Activated CD4-positive, CD25-positive, alpha-beta regulatory T cell (primary cell): ENCODE data around the gene C20orf144.

ENCODE experiments used
- DNase-seq, 4 experiments: peaks; one replicate each; lab custom pipeline; 2025; lab: John Stamatoyannopoulos, UW

The C20orf144 gene

DNA sequence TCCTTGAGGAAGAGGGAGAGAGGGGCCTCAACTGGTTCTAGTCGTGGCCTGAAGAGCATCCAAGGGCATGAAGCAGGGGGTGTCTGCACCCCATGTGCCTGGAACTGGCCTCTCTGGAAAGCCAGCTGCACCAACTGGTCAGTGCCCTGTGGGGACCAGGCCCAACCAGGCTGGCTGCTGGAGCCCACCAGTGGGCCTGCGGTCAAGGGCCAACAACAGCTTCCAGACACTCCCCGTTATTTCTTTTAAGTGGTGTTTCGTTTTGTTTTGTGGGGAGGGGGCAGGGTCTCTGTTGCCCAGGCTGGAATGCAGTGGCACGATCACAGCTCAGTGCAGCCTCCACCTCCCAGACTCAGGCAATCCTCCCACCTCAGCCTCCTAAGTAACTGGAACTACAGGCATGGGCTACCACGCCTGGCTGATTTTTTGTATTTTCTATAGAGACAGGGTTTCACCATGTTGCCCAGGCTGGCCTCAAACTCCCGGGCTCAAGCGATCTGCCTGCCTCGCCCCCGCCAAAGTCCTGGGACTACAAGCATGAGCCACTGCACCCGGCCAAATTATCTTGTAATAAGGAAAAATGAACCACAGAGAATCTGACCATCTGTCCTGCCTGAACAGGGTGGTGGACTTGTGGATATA, 11.9 kb upstream of the C20orf144 start:
- no peak for DNase-seq

DNA sequence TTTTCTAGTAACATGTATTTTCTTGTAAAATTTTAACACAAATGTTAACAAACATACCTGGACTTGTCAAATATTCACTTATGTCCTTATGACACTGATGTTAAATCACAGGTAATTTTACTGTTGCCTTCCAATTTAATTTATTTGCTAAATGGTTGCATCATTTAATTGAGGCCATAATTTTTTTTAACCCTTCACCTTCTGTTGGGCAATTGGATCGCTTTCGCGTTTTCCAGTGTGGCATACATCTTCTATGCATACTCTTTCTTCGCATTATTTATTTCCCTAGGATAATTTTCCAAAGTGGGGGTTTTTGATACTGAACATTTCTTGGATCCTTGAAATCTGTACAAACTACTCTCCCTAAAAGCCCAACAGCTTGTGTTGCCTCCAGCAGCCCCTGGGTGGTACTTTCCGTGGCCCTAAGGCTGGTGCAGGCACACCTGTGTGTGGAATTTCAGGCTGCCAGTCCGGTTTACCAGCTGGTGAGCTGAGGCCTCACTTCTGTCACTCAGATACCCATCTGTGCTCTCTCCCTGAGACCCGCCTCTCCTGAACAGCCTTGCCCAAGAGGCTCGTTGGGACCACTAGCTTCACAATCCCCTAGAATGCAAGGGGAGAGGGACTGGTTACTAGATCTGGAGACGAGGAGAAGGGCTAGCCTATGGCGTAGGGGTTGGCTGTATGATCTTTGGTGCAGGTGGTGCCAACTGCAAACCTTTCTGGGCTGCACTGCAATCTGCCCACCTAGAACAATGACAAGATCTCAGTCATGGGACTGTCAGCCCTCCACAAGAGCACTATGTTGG, 11.2 kb upstream of the C20orf144 start:
- DNase-seq = no peak

DNA sequence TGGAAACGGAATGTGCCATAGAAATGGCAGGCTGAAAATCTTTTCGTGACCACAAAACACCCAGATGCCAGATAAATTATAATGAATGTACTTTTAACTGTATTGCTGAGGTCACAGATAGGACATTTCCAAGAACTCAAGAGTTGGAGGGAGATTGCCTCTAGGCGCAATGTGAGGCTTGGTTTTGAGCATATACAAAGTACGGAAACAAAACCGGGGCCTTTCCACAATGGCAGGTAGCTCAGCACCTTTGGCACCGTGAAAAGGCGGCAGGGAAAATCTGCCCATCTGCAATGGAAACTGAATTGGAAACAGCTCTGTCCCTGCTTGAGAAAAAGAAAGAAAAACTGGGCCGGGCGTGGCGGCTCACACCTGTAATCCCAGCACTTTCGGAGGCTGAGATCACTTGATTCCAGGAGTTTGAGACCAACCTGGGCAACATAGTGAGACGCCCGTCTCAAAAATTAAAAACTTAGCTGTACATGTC, 10.5 kb upstream of the C20orf144 start:
- no peak for DNase-seq

DNA sequence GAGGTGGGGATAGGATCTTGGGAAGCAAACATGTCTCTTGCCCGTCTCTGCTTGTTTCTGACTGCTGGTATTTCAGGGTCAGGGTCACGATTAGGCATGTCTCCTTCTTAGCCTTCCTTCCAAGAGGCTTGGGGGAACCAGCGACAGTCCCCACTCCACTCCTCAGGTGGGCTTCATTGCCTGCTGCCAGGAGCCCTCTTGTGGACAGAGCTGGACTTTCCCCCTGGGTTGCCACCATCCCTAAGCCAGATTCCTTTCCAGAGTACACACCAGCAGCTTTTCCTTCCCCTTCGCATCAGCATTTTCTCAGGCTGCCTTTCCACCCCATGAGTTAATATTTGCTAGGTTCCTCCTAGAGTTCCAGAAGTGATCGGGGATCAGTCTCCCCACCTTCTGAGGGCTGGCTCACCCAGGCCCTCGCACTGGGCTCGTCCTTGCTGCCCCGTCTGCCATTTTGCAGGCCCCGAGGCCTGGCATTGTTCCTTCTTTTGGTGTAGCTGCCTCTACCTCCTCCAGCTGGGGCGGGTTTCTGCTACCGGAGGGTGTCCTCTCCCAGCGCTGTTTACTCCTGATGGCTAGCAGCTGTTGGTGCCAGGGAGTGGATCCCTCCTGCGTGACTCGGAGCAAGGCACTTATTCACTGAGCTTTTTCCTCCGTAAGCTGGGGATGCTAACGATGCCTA, 8.8 kb upstream of the C20orf144 start:
- DNase-seq = no peak

DNA sequence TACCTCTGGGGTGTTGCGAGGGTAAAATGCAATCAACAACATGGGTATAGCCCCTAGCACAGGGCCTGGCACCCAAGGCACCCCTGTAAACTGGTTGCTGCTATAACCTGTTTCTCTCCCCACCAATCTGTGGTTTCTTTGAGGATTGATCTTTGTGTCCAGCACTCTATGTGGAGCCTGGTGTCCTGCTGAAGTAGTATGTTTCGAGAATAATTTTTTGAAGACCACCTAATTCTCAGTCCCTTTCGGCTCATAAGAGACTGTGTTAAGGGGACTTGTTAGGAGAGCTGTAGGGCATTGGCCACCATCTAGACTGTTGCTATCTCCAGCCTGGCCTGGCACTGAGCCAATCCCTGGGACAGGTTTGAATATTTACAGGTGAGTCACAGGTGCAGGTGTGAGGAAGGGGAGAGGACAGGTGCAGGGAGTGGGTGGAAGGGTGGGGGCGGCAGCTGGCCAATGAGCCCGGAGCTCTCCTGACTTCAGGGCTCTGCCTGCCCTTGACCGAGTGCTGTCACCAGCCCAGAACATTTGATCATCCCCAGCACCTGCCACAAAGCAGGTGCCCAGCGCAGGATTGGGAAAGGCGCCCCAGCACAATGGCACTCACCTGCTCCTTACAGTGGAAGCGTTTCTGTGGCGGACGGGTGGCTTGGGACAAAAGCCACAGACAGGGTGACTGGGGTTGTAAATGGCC, 8.1 kb upstream of the C20orf144 start:
- DNase-seq = no peak

DNA sequence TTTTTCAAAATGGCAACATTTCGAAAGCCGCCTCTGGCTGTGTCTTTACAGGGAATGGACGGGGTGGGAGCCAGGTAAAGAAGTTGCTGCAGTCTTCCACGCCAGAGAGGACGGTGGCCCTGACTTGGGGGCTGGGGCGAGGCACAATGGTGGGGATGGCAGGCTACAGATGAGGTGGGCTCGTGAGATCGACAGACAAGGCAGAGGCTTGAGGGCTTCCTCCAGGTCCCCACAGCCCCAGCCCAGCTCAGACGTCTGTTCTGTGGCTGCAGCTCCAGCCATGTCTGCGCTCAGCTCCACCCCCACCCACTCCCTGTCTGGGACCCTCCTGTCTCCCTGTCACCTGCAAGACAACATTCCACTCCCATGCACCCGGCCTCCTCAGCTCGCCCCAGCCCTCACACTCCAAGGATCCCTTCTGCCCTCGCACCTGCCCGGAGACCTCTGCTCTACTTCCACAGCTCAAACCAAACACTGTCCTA, 7.4 kb upstream of the C20orf144 start:
- no peak for DNase-seq

DNA sequence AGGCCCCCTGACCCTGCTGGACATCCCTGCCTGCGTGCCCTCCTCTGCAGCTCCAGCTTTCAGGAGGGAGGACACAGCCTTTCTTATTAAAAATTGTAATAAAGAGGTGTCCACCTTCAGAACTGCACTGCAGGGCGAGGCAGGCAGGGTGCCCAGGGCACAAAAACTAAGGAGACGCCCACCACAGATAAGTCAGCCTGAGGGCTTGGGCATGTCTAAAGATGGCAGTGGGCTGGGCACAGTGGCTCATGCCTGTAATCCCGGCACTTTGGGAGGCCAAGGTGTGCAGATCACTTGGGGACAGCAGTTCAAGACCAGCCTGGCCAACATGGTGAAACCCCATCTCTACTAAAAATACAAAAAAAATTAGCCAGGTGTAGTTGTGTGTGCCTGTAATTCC, 7.0 kb upstream of the C20orf144 start:
- DNase-seq = no peak

DNA sequence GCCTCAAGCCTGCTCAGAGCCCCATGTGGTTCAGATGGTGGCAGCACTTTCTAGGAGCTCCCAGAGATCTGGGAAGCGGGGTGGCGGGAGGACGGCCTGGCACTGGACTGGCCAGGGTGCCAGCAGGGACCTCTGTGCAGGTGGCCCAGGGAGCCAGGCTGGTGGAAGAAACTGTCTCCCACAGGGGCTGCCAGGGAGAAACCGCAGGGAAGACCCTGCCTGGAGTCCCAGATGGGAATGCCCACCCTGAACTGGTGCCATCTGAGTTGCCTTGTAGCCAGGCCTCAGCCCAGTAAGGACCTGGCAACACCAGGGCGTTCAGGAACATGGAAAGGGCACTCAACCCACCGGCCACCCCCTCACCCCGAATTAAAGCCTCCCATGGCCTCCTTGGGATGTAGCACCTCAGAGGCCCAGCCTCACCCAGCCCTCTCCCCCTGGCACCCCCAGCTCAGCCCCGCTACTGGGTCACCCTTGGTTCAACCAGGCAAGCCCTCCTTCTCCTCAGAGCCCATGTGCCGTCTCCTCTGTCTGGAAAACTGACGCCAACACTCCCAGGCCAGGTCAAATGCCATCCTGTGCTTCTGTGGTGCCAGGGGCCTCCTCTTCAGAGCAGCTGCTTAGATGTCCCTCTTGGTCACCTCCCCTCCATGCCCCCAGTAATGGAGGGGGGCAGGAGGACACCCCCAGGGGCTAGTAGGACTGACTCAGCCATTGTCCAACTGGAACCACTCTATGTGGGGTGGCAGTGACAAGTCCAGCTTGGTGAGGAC, 5.9 kb upstream of the C20orf144 start:
- DNase-seq = no peak

DNA sequence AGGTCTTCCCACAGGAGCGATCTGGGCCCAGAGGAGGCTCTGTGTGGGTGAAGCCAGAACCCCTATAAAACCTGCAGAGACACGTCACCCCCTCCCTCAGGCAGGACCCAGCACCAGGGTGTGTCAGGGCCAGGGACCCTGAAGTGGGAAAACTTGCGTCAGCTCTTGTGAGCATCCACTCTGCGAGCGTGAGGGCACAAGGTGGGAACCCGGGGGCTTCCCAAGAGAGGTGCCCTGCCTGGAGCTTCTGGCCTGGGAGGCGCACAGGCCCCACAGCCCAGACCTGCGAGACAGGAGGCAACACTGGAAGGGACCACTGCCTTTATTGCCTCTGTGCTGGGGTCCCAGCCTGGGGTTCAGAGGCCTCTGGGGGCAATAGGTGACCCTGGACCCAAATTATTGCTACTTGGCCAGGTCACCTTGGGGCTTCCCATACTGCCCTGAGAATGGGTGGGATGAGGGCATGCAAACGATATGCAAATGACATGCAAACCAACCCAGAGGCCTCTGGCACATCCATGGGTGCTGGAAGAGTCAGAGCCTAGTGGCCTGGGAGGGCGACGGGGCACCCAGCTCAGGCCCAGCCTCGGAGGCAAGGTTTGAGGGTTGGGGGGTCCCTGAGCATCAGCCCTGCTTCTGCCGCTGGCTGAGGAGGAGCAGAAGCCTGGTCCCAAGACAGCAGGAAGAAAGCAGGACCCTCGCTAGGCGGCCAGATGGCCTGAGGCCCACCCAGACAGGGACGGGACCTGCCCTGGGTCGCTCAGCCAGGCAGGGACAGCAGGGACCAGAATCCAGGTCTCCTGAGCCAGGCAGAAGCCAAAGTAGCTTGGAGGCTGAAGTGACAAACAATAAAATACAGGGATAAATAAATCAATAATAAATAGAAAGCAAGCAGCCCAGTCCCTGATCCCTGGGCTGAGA, 5.1 kb upstream of the C20orf144 start:
- DNase-seq = no peak

DNA sequence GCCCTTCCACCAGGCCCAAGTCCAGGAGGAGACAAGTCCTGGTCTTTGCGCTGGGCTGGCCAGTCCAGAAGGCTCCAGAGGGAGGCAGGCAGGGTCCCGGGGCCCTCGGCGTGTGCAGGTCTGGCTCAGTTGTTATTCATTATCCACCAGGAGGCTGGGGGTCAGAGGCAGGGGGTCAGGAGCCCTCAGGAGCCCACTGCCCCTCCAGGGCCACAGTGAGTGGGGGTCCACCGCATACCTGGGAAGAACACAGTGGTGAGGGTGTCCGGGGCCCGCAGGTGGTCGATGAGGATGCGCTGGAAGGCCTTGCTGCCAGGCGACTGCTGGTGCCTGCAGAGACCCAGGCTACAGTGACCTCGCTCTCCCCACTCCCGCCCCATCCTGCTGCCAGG, 4.4 kb upstream of the C20orf144 start:
- DNase-seq = no peak

DNA sequence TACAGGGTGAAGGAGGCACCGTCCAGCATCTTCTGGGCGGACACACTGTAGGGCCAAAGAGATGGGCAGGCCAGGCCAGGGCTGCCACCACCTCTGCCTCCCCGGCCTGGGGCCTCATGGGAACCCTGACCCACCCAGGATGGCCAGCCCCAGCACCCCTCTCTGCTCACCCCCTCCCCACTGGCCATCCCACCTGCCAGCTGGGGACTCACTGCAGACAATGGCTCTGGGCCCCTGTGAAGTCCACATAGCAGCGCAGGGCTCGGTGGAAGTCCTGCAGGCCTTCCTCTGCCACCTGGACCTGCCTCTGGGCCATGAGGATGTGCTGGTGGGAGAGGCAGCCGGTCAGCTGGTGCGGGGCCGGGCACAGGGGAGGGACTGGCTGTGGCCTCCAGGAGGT, 3.6 kb upstream of the C20orf144 start:
- DNase-seq = no peak

DNA sequence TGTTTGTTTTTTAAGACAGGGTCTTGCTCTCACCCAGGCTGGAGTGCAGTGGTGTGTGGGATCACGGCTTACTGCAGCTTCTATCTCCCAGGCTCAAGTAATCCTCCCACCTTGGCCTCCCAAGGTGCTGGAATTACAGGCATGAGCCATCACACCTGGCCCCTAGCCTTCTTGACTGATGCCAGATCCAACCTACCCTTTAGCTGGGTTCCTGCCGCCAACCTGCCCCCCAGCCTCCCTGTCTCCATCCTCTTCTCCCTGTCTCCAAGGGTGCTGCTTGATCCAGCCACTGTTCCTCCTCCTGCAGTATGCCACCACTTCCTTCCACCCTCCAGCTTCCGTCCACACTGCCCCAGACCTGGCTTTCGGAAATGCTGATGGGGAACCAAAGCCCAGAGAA, 3.2 kb upstream of the C20orf144 start:
- DNase-seq = no peak

DNA sequence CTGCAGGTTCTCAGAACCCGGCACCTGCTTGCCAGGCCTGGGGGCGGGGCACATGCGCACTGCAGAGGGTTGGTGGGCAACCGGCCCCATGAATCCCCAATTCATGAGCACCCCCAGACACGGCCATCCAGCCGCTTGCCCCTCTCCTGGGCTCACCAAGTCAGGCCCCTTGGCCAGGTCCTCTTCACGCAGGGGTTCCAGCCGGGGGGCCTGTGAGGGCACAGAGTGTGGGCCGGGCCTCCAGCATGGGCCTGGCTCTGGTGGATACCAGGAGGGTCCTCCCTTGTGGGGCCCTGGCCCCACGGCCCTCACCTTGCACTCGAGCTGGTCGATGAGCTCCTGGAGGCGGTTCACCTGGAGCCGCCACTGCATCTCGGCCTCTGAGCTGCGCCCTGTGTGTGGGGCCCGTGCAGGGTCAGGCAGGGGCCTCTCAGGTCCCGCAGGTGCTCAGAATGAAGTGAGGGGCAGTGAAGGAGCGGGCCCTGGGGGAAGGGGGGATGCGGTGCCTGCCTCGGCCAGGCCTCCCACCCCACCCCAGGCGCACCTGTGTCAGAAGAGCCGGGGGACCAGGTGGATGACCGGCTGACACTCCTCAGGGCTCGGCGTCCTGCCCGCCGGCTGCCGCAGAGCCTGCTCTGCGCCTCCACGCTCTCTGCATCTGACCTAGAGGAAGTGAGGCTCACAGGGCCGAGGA, 2.6 kb upstream of the C20orf144 start:
- DNase-seq = no peak

DNA sequence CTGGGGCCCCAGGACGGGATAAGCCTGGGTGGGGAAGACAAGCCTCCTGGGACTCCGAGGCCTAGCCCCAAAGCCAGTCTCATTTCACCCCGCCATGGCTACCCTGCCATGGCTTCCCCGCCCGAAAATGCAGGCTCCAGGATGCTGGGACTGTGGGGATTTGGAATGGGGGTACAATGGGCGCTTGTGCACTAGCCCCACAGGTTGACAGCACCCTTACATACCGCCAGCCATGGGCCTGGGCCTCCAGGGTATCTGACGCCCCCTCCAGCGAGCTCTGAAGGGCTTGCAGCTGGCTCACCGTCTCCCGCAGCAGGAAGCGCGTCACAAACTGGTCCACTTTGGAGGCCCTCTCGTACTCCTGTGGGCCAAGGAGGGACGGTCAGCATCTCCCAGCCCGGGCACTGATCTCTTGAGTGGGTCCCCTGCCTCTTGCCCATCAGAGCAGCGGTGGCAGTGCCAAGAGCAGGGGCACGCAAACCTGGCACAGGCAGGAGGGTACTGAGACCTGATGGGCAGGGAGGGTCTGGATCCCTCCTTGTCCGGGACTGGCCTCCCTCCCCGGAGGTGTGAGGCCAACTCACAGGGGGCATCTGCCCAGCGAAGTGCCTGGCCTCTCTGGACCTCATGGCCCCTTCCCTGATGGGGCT, 2.0 kb upstream of the C20orf144 start:
- no peak for DNase-seq

DNA sequence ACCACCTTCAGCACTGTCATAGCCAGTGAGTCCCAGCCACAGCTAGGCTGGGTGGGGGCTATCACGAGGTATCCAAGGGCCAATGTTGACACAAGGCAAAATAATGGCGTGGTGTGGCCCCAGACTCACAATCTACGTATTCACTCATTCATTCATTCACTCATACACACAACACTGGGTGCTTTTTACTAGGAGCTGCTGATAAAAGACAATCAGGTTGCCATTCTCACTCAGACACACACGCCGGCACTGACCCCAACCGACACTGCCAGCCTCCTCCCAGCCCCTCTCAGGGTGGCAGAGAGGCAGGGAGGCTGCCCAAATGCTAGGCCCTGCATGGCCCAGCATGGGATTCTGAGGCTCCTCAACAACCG, 1.5 kb upstream of the C20orf144 start:
- DNase-seq = no peak

DNA sequence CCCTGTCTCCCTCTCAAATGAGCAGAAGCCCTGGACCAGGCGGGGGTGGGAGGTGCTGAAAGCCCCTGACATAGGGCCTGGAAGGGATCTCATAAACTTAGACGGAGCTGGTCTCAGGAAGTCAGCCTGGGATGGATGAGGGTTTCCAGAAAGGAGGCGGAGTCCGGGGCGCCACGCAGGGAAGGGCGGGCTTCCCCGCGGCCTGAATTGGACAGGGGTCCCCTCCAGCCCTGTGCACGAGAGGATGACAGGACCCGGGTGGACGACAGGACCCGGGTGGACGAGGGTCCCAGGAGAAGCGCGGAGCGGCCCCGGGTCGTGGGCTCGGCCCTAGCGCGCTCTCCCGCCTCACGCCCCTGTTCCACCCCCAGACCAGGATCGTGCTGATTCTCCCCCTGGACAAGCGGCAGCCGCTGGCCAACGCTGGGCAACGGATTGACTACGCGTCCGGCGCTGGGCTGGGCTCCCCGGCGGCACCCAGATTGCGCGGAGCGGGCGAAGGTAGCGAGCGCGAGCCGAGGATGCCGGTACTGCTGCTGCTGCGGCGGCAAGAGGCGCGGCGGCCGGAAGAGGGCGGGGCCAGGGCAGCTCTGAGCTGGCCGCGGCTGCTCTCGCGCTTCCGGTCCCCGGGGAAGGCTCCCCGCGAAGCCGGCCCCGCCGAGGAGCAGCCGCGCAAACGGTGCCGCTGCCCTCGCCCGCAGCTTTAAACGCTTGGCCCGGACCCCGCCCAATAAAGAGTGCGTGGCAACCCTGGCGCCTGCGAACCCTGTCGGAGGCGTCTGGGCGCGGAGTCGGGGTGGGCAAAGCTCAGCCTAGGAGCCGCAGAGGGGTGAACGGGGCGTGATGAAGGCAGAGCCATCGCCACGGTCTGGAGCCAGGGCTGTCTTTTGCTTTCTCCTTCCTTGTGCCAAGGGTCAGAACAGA, 1.3 kb downstream of the C20orf144 start:
- DNase-seq = peak; percentile 60 to 83 (median 74)

DNA sequence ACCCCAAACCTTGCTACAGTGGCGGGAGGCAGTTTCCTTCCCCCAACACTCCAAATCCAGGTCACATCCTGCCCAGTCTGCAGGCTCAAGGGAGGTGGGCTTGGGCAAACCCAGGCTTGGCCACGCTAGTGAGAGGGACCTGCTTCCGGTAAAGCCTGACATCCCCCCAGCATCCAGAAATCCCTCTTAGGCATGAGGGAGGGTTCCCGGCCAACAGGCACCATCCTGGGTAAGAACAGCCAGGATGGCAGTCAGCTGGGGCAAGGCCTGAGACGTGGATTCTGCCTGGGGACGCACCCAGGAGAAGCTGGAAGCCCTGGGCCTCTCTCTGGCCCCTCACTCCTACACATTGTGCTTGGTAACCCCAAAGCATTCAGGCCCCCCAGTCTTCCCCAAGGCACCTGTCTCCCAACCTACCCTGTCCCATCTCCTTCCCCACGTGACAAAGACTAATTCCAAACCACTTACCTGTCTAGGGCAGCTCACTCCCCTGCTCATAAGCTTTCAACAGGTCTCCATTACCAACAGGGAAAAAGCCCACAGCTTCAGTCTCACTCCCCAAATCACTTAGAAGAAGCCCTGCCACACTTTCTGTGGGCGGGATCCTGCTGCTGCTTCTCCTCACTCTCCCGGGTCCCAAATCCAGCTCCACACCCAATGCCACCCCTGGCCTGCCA, 2.1 kb downstream of the C20orf144 start:
- DNase-seq = no peak

DNA sequence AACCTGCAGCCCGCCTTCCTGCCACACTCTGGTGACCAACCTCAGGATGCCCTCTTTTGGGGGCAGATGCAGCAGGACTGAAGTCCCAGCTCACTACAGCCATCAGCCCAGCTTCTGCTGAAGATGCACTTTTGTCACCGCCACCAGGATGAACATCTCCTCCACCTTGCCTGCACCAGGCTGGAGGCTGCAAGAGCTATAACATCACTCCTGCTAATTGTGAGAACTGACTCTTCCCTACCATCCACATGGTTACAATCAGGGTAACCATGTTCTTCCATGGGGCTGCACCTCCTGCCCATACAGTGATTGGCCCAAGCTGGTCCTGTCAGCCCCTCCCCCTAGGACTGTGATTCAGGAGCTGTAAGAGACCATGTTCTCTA, 2.6 kb downstream of the C20orf144 start:
- no peak for DNase-seq
